ENCODE measurements around the gene SLC25A10. TPM values are rescaled to one million over a fixed set of nuclear protein-coding genes. Genes with fewer than 3 reads are reported as not detected.
"Not testable (repeated sequence)": the region's sequence is repeated elsewhere in the genome, so short reads cannot be mapped to it uniquely, and the experiment has no call there.

Gene SLC25A10
- total and polyA plus RNA-seq, 2 donors (not counting 3 experiments of a cell fraction or from before 2014, with no cell fraction given), result 16.7 to 17.2 TPM

DNA sequence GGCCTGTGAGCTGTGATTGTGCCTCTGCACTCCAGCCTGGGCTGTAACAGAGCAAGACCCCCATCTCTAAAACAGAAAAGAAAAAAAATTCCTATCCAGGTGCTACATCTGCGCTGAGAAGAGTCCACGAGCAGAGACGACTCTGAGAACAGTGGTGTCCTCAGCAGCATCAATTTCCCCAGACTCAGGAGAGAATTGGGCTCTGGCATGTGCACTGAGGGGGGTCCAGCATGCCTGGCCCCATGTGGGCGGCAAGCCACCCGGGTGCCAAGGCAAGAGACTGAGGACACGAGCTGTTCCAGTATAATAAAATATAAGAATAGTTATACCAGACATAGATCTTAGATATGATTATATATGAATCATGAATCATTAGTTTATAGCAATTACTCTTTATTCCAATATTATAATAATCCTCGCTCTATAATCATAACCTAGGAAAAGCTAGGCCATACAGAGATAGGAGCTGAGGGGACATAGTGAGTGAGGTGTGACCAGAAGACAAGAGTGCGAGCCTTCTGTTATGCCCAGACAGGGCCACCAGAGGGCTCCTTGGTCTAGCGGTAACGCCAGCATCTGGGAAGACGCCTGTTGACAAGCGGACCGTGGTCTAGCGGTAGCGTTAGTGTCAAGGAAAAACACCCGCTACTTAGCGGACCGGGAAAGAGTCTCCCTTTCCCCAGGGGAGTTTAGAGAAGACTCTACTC lies 36.4 kb upstream of the SLC25A10 start:
- H3K9me3 ChIP-seq (replicated peaks; ENCODE audit: control insufficient read depth, insufficient read depth, low read length); H3K4me1 ChIP-seq (ENCODE audit: control insufficient read depth, extremely low read depth, insufficient read depth, low read length); H3K27me3 ChIP-seq (ENCODE audit: control insufficient read depth in 2 of 2, insufficient read depth in 2 of 2, low read length in 2 of 2); intact Hi-C loops (cut with micrococcal nuclease); H3K4me3 ChIP-seq (replicated peaks in 1 of 3; ENCODE audit: insufficient read depth in 1 of 3, low read depth in 1 of 3, low read length in 3 of 3); dilution Hi-C loops (cut with MboI; ENCODE audit: extremely low pct_ligation_motif_present, low sequenced_read_pairs); H2AFZ ChIP-seq (ENCODE audit: low read depth, low read length); H3K9me1 ChIP-seq (replicated peaks; ENCODE audit: control insufficient read depth, extremely low read depth, insufficient read depth, low read length); POLR2A ChIA-PET; H3K4me2 ChIP-seq (ENCODE audit: insufficient read depth, low read length); H3K79me2 ChIP-seq (ENCODE audit: control insufficient read depth, insufficient read depth, low read length); H4K20me1 ChIP-seq (replicated peaks; ENCODE audit: control insufficient read depth, extremely low read depth, insufficient read depth, low read length); H3K9ac ChIP-seq (replicated peaks; ENCODE audit: extremely low read depth, insufficient read depth, low read length); H3K27ac ChIP-seq (ENCODE audit: insufficient read depth, low read depth, low read length); BruUV-seq (replicated peaks): not testable (repeated sequence)
- H3K36me3 ChIP-seq (ENCODE audit: control insufficient read depth in 2 of 2, extremely low read depth in 1 of 2, insufficient read depth in 2 of 2, low read length in 2 of 2), result peaks cover 4 to 29% of the 10 kb centered on the region in 2 experiments
- CTCF ChIA-PET, result interaction anchor here (0.7 to 2.2 kb wide), 3 partner anchors 21 to 1102 kb away, joined by 3 to 6 read pairs (median 4); partner anchors contain the start of gene MRPL12
- peak; percentile 37 for DNase-seq (ENCODE audit: low read depth, low spot score)
- peak; percentile 100 for FAIRE-seq
- TF ChIP-seq, protein P1, sequence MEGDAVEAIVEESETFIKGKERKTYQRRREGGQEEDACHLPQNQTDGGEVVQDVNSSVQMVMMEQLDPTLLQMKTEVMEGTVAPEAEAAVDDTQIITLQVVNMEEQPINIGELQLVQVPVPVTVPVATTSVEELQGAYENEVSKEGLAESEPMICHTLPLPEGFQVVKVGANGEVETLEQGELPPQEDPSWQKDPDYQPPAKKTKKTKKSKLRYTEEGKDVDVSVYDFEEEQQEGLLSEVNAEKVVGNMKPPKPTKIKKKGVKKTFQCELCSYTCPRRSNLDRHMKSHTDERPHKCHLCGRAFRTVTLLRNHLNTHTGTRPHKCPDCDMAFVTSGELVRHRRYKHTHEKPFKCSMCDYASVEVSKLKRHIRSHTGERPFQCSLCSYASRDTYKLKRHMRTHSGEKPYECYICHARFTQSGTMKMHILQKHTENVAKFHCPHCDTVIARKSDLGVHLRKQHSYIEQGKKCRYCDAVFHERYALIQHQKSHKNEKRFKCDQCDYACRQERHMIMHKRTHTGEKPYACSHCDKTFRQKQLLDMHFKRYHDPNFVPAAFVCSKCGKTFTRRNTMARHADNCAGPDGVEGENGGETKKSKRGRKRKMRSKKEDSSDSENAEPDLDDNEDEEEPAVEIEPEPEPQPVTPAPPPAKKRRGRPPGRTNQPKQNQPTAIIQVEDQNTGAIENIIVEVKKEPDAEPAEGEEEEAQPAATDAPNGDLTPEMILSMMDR (IDR thresholded peaks at IDR 0.05; ENCODE audit: extremely low read depth in 1 of 2, insufficient read depth in 1 of 2, low read depth in 1 of 2, low read length in 2 of 2), result peak; percentile 14 to 50

DNA sequence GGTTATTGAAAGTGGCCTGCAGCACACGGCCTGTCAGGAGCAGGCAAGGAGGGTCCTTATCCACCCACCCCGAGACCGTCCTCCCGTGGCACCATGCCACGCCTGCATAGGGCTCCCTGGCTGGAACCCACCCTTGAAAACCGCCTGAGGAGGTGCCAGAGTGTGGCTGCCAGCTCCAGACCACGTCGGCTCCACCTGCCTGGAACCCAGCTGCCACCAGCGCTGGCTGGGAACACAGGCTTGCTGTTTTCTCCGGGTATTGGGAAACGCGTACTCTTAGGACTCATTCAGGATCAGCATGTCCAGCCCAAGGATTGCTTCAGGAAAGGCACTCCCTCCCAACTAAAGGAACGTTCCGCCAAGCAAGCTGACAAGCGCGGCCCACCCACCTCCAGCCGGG lies 35.2 kb upstream of the SLC25A10 start:
- no peak overlapping the region for H3K4me2 ChIP-seq (ENCODE audit: insufficient read depth, low read length)
- H3K9me3 ChIP-seq (replicated peaks; ENCODE audit: control insufficient read depth, insufficient read depth, low read length), result no peaks in the 10 kb centered on the region
- intact Hi-C loops (cut with micrococcal nuclease), result no loop called here
- peaks cover 0 to 21% of the 10 kb centered on the region in 2 experiments for H3K36me3 ChIP-seq (ENCODE audit: control insufficient read depth in 2 of 2, extremely low read depth in 1 of 2, insufficient read depth in 2 of 2, low read length in 2 of 2)
- ChIA-PET CTCF (interaction anchor here (1.4 to 2.2 kb wide), 2 partner anchors 22 to 1100 kb away, joined by 3 to 6 read pairs; no protein-coding TSS in a partner anchor), POLR2A (no interaction called here)
- FAIRE-seq (no peak), DNase-seq (ENCODE audit: low read depth, low spot score) (no peak)
- BruUV-seq (replicated peaks), result no TSS peak
- no peaks in the 10 kb centered on the region for H4K20me1 ChIP-seq (replicated peaks; ENCODE audit: control insufficient read depth, extremely low read depth, insufficient read depth, low read length)
- TF ChIP-seq FOS (IDR thresholded peaks at IDR 0.05; ENCODE audit: borderline replicate concordance, insufficient read depth, low read length) (no peak), POLR2AphosphoS5 (IDR thresholded peaks at IDR 0.05; ENCODE audit: insufficient read depth, low read depth, low read length) (no peak), JUN (IDR thresholded peaks at IDR 0.05; ENCODE audit: borderline replicate concordance, insufficient read depth, insufficient read length, low read depth) (no peak), MYC (IDR thresholded peaks at IDR 0.05; ENCODE audit: low read depth, low read length) (no peak), EZH2 (IDR thresholded peaks at IDR 0.05; ENCODE audit: borderline replicate concordance, low read depth, low read length, severe bottlenecking) (no peak), GATA2 (IDR thresholded peaks at IDR 0.05; ENCODE audit: insufficient read depth, insufficient read length, low read depth, low read length) (no peak), POLR2A (IDR thresholded peaks at IDR 0.05; ENCODE audit: low read depth, low read length) (no peak)
- TF ChIP-seq, protein P2, sequence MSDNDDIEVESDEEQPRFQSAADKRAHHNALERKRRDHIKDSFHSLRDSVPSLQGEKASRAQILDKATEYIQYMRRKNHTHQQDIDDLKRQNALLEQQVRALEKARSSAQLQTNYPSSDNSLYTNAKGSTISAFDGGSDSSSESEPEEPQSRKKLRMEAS (IDR thresholded peaks at IDR 0.05; ENCODE audit: insufficient read depth, insufficient read length), result no peak
- TF ChIP-seq, protein P1 (IDR thresholded peaks at IDR 0.05; ENCODE audit: extremely low read depth in 1 of 2, insufficient read depth in 1 of 2, low read depth in 1 of 2, low read length in 2 of 2), result no peak
- H3K4me3 ChIP-seq (replicated peaks in 1 of 3; ENCODE audit: insufficient read depth in 1 of 3, low read depth in 1 of 3, low read length in 3 of 3), result no peak overlapping the region
- dilution Hi-C loops (cut with MboI; ENCODE audit: extremely low pct_ligation_motif_present, low sequenced_read_pairs), result no loop called here
- H3K9me1 ChIP-seq (replicated peaks; ENCODE audit: control insufficient read depth, extremely low read depth, insufficient read depth, low read length), result no peaks in the 10 kb centered on the region
- H3K4me1 ChIP-seq (ENCODE audit: control insufficient read depth, extremely low read depth, insufficient read depth, low read length), result no peaks in the 10 kb centered on the region
- H3K9ac ChIP-seq (replicated peaks; ENCODE audit: extremely low read depth, insufficient read depth, low read length), result no peak overlapping the region
- no peak overlapping the region for H3K27ac ChIP-seq (ENCODE audit: insufficient read depth, low read depth, low read length)
- H2AFZ ChIP-seq (ENCODE audit: low read depth, low read length), result no peak overlapping the region
- H3K27me3 ChIP-seq (ENCODE audit: control insufficient read depth in 2 of 2, insufficient read depth in 2 of 2, low read length in 2 of 2), result no peaks in the 10 kb centered on the region
- H3K79me2 ChIP-seq (ENCODE audit: control insufficient read depth, insufficient read depth, low read length), result peaks cover 8% of the 10 kb centered on the region
